HG03139 (cell line): Measurements from ENCODE around the gene LY6G5C.
A peak's percentile ranks its signal among the peaks of the same experiment; 100 is the strongest.
"Not testable (repeated sequence)": the region's sequence is repeated elsewhere in the genome, so short reads cannot be mapped to it uniquely, and the experiment has no call there.

ENCODE experiments used
- ATAC-seq: cut with Tn5 transposase; IDR thresholded peaks from one replicate; pipeline ENCODE4 v1.9.1; 2021; ENCODE audit not compliant: unreplicated experiment

LY6G5C gene

DNA sequence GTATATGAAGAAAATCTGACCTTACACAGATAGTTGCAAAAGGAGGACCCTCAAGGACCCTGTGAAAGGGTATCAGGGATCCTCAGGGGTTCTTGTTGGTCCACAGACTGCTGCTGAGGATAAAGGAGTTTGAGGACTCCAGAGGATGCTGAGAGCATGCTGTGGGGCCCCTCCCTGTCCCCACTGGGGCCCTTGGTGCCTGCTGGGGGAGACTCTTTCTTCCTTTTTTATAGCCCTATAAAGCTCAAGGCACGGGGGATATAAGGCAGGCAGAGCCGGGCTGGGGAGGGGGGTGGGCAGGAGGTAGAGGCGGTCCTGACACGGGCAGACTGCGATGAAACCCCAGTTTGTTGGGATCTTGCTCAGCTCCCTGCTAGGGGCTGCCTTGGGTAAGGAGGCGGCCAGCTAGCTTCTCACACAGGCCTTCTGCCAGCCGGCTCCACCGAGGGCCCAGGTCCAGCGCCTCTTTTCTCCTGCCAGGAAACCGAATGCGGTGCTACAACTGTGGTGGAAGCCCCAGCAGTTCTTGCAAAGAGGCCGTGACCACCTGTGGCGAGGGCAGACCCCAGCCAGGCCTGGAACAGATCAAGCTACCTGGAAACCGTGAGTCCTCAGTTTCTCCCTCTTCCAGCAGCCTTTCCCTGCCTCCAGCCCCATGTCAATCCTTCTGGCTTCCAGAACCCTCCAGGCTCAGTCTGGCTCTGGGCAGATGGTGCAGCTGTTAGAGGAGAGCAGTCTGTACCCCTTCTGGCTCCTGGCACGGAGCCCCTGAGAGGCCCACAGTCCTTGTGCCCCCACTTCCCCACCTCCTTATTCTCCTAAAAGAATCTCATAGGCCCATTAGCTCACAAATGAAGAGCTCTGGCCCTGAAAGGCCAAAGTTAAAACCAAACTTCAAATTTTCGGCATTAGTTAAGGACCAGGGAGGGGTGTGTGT, 34.4 kb upstream of the LY6G5C start, which contains the start of gene LY6G6D:
LY6G6D (plus strand) TSS at position 327 of the 937 bp plus-strand sequence; CDS start at position 335, 8 bp downstream.
- no peak for ATAC-seq

- no peak for ATAC-seq
Observed at GRCh38 chr6:31713991-31714684, 33.3 kb upstream of the LY6G5C start.

DNA sequence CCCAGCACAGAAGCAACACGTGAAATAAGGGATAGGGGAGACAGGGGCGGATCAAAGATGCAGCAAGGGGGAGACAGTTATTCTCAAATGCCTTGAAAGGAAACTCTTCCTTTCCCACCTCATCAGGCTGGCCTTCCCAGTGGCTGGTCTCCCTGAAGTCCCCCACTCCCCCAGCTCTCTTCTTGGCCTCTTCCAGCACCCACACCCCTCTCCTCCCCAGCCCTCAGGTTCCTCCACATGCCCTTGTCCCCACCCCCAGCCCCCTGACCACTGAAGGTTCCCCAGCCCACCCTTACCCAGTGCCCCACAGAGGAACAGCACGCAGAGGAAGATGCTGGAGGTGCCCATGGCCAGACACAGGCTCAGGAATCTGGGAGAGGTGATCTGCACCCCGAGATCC, 32.6 kb upstream of the LY6G5C start:
- no peak for ATAC-seq

DNA sequence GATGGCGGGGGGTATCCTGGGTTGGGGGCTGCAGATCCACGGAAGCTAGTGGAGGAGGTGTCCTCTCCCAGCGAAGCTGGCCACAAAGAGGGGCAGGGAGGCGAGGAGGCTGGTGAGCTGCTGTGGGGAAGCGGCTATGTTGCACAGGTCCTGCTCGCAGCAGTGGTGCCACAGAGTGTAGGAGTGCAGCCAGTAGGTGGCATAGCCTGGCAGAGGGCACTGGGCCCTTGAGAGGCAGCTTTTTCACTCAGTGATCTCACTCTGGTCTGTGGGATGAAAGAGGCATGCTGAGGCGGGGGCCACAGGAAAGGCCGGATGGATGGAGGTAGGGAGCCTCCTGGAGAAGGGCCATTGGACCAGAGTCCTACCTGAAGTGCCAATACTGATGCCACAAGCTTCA, 31.4 kb upstream of the LY6G5C start:
- no peak for ATAC-seq

- no peak for ATAC-seq
Observed at GRCh38 chr6:31711233-31711632, 30.4 kb upstream of the LY6G5C start.

- no peak for ATAC-seq
Observed at GRCh38 chr6:31710523-31711219, 29.8 kb upstream of the LY6G5C start.

GRCh38 chr6:31709157-31709556, 28.3 kb upstream of the LY6G5C start:
- not testable (repeated sequence) for ATAC-seq

DNA sequence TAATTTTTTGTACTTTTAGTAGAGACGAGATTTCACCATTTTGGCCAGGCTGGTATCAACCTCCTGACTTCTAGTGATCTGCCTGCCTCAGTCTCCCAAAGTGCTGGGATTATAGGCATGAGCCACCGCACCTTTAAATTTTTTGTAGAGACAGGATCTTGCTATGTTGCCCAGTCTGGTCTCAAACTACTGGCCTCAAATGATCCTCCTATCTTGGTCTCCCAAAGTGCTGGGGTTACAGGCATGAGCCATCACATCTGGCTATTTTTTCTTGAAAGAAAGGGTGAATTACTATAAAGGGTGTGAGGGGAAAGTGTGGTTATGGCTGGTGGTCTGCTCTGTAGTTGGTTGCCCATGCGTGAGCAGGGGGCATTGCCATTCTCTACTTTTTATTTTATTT, 27.4 kb upstream of the LY6G5C start:
- ATAC-seq: no peak

- no peak for ATAC-seq
Observed at GRCh38 chr6:31707701-31708100, 26.8 kb upstream of the LY6G5C start.

DNA sequence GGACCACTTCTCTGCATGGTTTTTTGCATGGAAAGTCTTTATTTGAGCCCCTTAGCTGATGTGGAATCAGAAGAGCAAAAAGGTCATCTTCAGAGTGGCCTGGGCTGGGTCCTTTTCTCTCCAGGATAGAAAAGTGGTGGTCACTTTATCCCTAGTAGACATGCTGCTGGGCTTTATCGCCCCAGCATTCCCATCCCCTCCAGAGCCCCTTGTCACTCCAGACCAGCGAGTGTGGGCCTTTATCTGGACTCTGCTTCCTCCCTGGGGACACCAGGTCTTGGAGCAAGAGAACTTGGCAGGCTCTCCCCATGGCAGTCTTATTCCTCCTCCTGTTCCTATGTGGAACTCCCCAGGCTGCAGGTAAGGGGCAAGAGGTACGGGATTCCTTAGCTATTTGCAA, 25.7 kb upstream of the LY6G5C start, which contains the start of gene LY6G6F:
LY6G6F (plus strand) TSS at position 268 of the 400 bp plus-strand sequence; CDS start at position 309, 41 bp downstream.
- ATAC-seq: no peak

- ATAC-seq: no peak
Observed at GRCh38 chr6:31705931-31706330, 25.1 kb upstream of the LY6G5C start.

- peak; percentile 90 for ATAC-seq
Observed at GRCh38 chr6:31702819-31703716, 22.2 kb upstream of the LY6G5C start, which contains the start of gene ABHD16A. TSS of gene ABHD16A (minus strand) at chr6:31703324. CDS start at chr6:31703281, 43 bp downstream.

- ATAC-seq: no peak
Observed at GRCh38 chr6:31702405-31702818, 21.5 kb upstream of the LY6G5C start.

DNA sequence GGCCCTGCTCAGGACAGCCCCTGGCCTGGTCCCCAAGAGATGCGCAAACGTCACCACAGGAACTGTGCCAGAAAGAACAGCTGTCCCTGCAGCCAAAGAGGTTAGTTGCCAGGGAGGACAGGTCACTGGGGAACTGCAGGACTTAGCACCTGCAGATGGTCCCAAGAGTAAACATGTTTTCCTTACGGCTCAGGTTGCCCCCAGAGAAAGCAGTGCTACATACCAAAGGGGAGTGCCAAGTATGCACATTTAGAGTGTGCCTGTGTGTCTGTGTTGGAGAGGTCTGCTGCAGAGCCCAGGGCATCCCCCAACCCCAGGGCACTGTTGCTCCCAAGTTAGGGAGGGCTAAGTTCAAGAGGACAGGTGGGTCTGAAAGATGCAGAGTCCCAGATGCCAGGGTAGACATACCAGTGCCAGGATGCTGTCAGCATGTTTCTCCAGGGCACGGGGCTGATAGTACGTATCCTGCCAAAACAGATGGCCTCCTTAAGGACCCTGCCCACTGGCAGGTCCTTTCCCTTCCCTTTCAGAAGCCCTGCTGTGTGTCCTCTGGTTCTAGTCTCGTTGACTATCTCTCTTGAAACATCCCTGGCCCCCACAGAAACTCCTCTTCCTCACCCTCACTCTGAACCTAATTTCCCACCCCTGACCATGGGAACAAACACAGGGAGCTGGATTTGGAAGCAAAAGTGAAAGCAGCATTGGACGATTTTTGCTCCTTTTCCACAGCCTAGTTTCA, 21.0 kb upstream of the LY6G5C start:
- no peak for ATAC-seq

- no peak for ATAC-seq
Observed at GRCh38 chr6:31700740-31701401, 20.0 kb upstream of the LY6G5C start.

DNA sequence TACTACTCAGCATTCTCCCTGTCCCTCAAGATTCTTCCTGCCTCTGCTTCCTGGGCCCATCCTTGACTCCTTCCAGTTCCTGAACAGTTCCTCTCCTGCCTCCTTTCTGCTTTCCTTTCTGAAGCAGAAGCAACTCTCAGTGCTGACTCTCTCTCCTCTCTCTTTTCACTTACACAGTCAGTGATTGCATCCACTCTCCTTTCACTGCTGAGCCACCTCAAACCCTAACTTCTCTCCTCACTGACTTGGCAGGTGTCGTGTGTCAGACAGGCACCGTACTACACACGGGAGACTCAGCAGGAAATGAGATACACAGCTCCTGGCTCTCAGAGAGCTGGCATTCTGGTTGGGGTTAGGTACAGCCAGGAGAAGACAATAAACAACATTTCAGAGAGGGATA, 16.7 kb upstream of the LY6G5C start:
- ATAC-seq: no peak

DNA sequence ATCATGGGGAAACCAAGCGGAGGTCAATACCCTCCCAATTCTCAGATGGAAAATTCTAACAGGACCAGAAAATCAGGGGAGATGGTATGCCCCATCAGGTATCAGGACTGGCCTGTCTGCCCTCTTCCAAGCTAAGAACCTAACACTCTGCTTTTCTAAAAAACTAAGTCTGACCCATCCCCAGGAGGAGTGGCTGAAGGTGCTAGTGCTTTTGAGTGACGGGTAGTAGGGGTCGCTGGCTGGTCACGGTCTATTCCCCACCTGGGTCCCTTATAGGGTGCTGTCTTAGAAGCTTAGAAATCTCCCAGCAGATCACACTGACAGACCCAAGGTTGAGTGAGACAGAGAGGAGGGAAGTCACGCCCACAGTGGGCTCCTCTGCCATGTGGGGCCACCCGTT, 12.7 kb upstream of the LY6G5C start:
- ATAC-seq: no peak

GRCh38 chr6:31692886-31693285, 12.0 kb upstream of the LY6G5C start:
- ATAC-seq: no peak

- no peak for ATAC-seq
Observed at GRCh38 chr6:31692353-31692752, 11.5 kb upstream of the LY6G5C start.
